HL-60 (cell line): ENCODE measurements around the gene ATP1A4.

ENCODE experiments used
- CTCF ChIP-seq: IDR thresholded peaks from one replicate; pipeline ENCODE4 v1.5.1; 2011; ENCODE audit warnings: low read length, control low read depth, inconsistent platforms; ENCODE audit not compliant: insufficient read depth
- GABPA ChIP-seq: IDR thresholded peaks from 2 replicates; pipeline ENCODE4 v1.6.1; 2012; ENCODE audit warnings: low read depth
- POLR2AphosphoS5 ChIP-seq: IDR thresholded peaks from 2 replicates; pipeline ENCODE4 v1.6.1; 2012; ENCODE audit warnings: low read depth

DNA sequence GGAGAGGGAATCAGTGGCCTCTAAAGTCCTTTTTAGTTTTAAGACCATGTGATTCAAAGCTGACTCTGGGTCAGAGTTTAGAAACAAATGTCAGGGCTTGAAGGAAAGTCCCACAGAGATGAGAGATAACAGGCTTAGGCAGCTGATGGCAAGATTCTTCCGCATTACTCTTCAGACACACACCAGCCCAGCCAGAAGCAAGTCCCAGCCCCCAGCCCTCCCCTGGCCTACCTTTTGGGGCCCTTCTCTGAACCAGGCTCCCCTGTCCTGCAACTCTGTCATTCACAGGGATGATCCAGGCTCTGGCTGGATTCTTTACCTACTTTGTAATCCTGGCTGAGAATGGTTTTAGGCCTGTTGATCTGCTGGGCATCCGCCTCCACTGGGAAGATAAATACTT is 25.8 kb downstream of the ATP1A4 start:
- TF ChIP-seq POLR2AphosphoS5 (no peak), CTCF (no peak), GABPA (no peak)
